IMR-90 (cell line): Measurements from ENCODE around the gene ARHGAP18. TPM values are rescaled to one million over a fixed set of nuclear protein-coding genes. Genes with fewer than 3 reads are reported as not detected.

ENCODE experiments used
- ATAC-seq: fragments of 200-7000 bp; cut with Tn5 transposase; 2 replicates; pipeline ENCODE4 v1.9.1; 2020; ENCODE audit warnings: low read depth, mild to moderate bottlenecking, moderate library complexity
- BruUV-seq: library from RNA; stranded (reverse); fragments of 400-500 nt; replicated peaks from 2 replicates; lab custom pipeline; 2021; lab: Mats Ljungman, UMichigan
- CTCF ChIA-PET: fragments of 300-600 bp; formaldehyde crosslinking; extraction: SDS; loops from one replicate; lab custom pipeline; 2021; ENCODE audit warnings: antibody characterized with exemption; lab: Yijun Ruan, JAX
- POLR2A ChIA-PET: fragments of 300-600 bp; sonication (Branson Sonifier 250); formaldehyde crosslinking; loops from one replicate; lab custom pipeline; 2022; ENCODE audit warnings: antibody characterized with exemption; ENCODE audit not compliant: unreplicated experiment; lab: Charles Lee
- DNase-seq: peaks from one replicate; pipeline ENCODE4 v3.0.0; 2013
- H2AFZ ChIP-seq: replicated peaks from 2 replicates; pipeline ENCODE3; 2013; ENCODE audit warnings: low read length, mild to moderate bottlenecking; ENCODE audit not compliant: poor library complexity
- H2AK5ac ChIP-seq: 2 replicates; pipeline ENCODE4 v1.6.1; 2013; ENCODE audit warnings: low read depth, low read length, inconsistent platforms
- H2AK9ac ChIP-seq: replicated peaks from 2 replicates; pipeline ENCODE3; 2013; ENCODE audit warnings: mild to moderate bottlenecking, low read depth, low read length, moderate library complexity; ENCODE audit not compliant: poor library complexity
- H2BK120ac ChIP-seq: 2 replicates; pipeline ENCODE4 v1.6.1; 2013; ENCODE audit warnings: low read depth, low read length, inconsistent platforms
- H2BK15ac ChIP-seq: 3 replicates; pipeline ENCODE4 v1.6.1; 2013; ENCODE audit warnings: low read depth, low read length, inconsistent platforms
- H2BK20ac ChIP-seq: 2 replicates; pipeline ENCODE4 v1.6.1; 2013; ENCODE audit warnings: low read depth, mild to moderate bottlenecking, inconsistent platforms, low read length, moderate library complexity
- H2BK5ac ChIP-seq: 2 replicates; pipeline ENCODE4 v1.6.1; 2013; ENCODE audit warnings: mild to moderate bottlenecking, low read depth, low read length, inconsistent platforms; ENCODE audit not compliant: poor library complexity, severe bottlenecking
- H3K14ac ChIP-seq: replicated peaks from 2 replicates; pipeline ENCODE4 v1.6.1; 2013; ENCODE audit warnings: low read depth, low read length, inconsistent platforms
- H3K18ac ChIP-seq: 2 replicates; pipeline ENCODE4 v1.6.1; 2013; ENCODE audit warnings: low read depth, low read length, control low read depth
- H3K23ac ChIP-seq: 2 replicates; pipeline ENCODE4 v1.6.1; 2013; ENCODE audit warnings: low read depth, low read length, inconsistent platforms
- H3K27ac ChIP-seq: 2 replicates; pipeline ENCODE4 v1.5.1; 2013; ENCODE audit warnings: mild to moderate bottlenecking, control low read depth, low read length; ENCODE audit not compliant: insufficient read depth
- H3K27me3 ChIP-seq: 2 replicates; pipeline ENCODE4 v1.6.1; 2013; ENCODE audit warnings: low read length; ENCODE audit not compliant: control insufficient read depth, insufficient read depth
- H3K36me3 ChIP-seq: 2 replicates; pipeline ENCODE4 v1.6.1; 2013; ENCODE audit warnings: low read length, mixed read lengths; ENCODE audit not compliant: control insufficient read depth, insufficient read depth
- H3K4ac ChIP-seq: 2 replicates; pipeline ENCODE4 v1.6.1; 2013; ENCODE audit warnings: low read depth, low read length, inconsistent platforms
- H3K4me1 ChIP-seq: 2 replicates; pipeline ENCODE4 v1.6.1; 2013; ENCODE audit warnings: low read length, mixed read lengths; ENCODE audit not compliant: control insufficient read depth, insufficient read depth
- H3K4me2 ChIP-seq: 2 replicates; pipeline ENCODE4 v1.6.1; 2013; ENCODE audit warnings: low read depth, mild to moderate bottlenecking, control low read depth, low read length, moderate library complexity
- H3K4me3 ChIP-seq: 2 replicates; pipeline ENCODE4 v1.5.1; 2013; ENCODE audit warnings: low read depth, mild to moderate bottlenecking, control low read depth, low read length, moderate library complexity; ENCODE audit not compliant: insufficient read depth
- H3K56ac ChIP-seq: 2 replicates; pipeline ENCODE4 v1.6.1; 2013; ENCODE audit warnings: low read length, inconsistent platforms; ENCODE audit not compliant: insufficient read depth; ENCODE audit errors: extremely low read depth
- H3K79me1 ChIP-seq, 2 experiments: 2 replicates each; pipeline ENCODE4 v1.6.1; 2013; ENCODE audit warnings: low read length in 2 of 2, inconsistent platforms in 1 of 2, low read depth in 1 of 2
- H3K9ac ChIP-seq: 2 replicates; pipeline ENCODE4 v1.6.1; 2013; ENCODE audit warnings: low read depth, low read length, control low read depth
- H3K9me1 ChIP-seq: 2 replicates; pipeline ENCODE4 v1.6.1; 2013; ENCODE audit warnings: low read length, inconsistent platforms; ENCODE audit not compliant: insufficient read depth
- H3K9me3 ChIP-seq: 2 replicates; pipeline ENCODE4 v1.6.1; 2013; ENCODE audit warnings: low read length; ENCODE audit not compliant: control insufficient read depth, insufficient read depth
- H4K20me1 ChIP-seq: 2 replicates; pipeline ENCODE4 v1.6.1; 2013; ENCODE audit warnings: low read length, inconsistent platforms; ENCODE audit not compliant: insufficient read depth
- H4K5ac ChIP-seq: 2 replicates; pipeline ENCODE4 v1.6.1; 2013; ENCODE audit warnings: mild to moderate bottlenecking, low read depth, low read length, control low read depth
- H4K8ac ChIP-seq, 2 experiments: 2 replicates each; pipeline ENCODE4 v1.6.1; 2013; ENCODE audit warnings: low read depth in 2 of 2, low read length in 2 of 2, control low read depth in 1 of 2, inconsistent platforms in 1 of 2
- H4K91ac ChIP-seq: 2 replicates; pipeline ENCODE4 v1.6.1; 2013; ENCODE audit warnings: low read depth, low read length, inconsistent platforms; ENCODE audit not compliant: insufficient read depth
- BHLHE40 ChIP-seq: fragments of 150-350 bp; IDR thresholded peaks from 2 replicates; pipeline ENCODE4 v1.6.1; 2016; ENCODE audit warnings: mild to moderate bottlenecking, low read depth, low read length
- CEBPB ChIP-seq: IDR thresholded peaks from 2 replicates; pipeline ENCODE4 v1.6.1; 2012; ENCODE audit warnings: low read depth, low read length, improper control_type of control experiment
- CTCF ChIP-seq: conservative IDR thresholded peaks from 2 replicates; pipeline ENCODE4 v1.5.1; 2012; ENCODE audit warnings: mild to moderate bottlenecking, low read depth, low read length, improper control_type of control experiment
- ELK1 ChIP-seq: fragments of 150-350 bp; IDR thresholded peaks from 2 replicates; pipeline ENCODE4 v1.6.1; 2016; ENCODE audit warnings: low read depth, mild to moderate bottlenecking, low read length, moderate library complexity, borderline replicate concordance
- FOS ChIP-seq: fragments of 150-350 bp; IDR thresholded peaks from 2 replicates; pipeline ENCODE4 v1.6.1; 2016; ENCODE audit warnings: low read depth, low read length
- MAFK ChIP-seq: IDR thresholded peaks from 2 replicates; pipeline ENCODE4 v1.6.1; 2012; ENCODE audit warnings: low read depth, low read length, improper control_type of control experiment
- MXI1 ChIP-seq: IDR thresholded peaks from 2 replicates; pipeline ENCODE4 v1.6.1; 2012; ENCODE audit warnings: low read depth, mild to moderate bottlenecking, low read length, moderate library complexity, borderline replicate concordance
- NFE2L2 ChIP-seq: fragments of 150-350 bp; IDR thresholded peaks from 2 replicates; pipeline ENCODE4 v1.6.1; 2016; ENCODE audit warnings: low read depth, mild to moderate bottlenecking, low read length
- POLR2A ChIP-seq: IDR thresholded peaks from 2 replicates; pipeline ENCODE4 v1.6.1; 2012; ENCODE audit warnings: mild to moderate bottlenecking, low read depth, low read length
- RAD21 ChIP-seq: IDR thresholded peaks from 2 replicates; pipeline ENCODE4 v1.6.1; 2012; ENCODE audit warnings: low read length, improper control_type of control experiment
- RCOR1 ChIP-seq: IDR thresholded peaks from 2 replicates; pipeline ENCODE4 v1.6.1; 2012; ENCODE audit warnings: mild to moderate bottlenecking, low read length, improper control_type of control experiment; ENCODE audit not compliant: insufficient replicate concordance
- RFX5 ChIP-seq: IDR thresholded peaks from 2 replicates; pipeline ENCODE4 v1.8.0; 2012; ENCODE audit warnings: low read depth, mild to moderate bottlenecking, low read length, moderate library complexity
- SMC3 ChIP-seq: fragments of 150-350 bp; IDR thresholded peaks from 2 replicates; pipeline ENCODE4 v1.6.1; 2016; ENCODE audit warnings: low read depth, mild to moderate bottlenecking, antibody characterized with exemption, low read length, moderate library complexity
- WGBS, 2 experiments: methylation state at CpG; one replicate each; pipeline versions ENCODE4 v1.1.5 to v1.1.7; 2013; ENCODE audit warnings: missing lambda C conversion rate in 2 of 2; ENCODE audit not compliant: insufficient read length in 1 of 2; ENCODE audit errors: extremely low coverage in 2 of 2; 5-methylcytosine and 5-hydroxymethylcytosine counted together
- dilution Hi-C: fragments of 300-500 bp; cut with HindIII; formaldehyde crosslinking; loops from one replicate; pipeline ENCODE4 v1.14.3; 2018; ENCODE audit warnings: low sequenced_read_pairs; ENCODE audit not compliant: unreplicated experiment
- in situ Hi-C: fragments of 300-500 bp; cut with MboI; formaldehyde crosslinking; loops from 3 replicates; pipeline ENCODE4 v1.14.3; 2019; ENCODE audit warnings: low sequenced_read_pairs, inconsistent platforms, mixed read lengths
- intact Hi-C: fragments of 100-400 bp; cut with micrococcal nuclease; formaldehyde crosslinking; loops from 2 replicates; pipeline ENCODE4 v1.10.0; 2022
- polyA plus RNA-seq, 3 experiments: library from polyadenylated mRNA; depleted of rRNA; stranded (reverse); fragments of >200 nt; gene quantifications; 2 replicates each; pipeline ENCODE4 v1.2.3, GENCODE V29; 2012; ENCODE audit warnings: low replicate concordance in 1 of 3
- total RNA-seq: library from RNA; depleted of rRNA; stranded (reverse); fragments of >200 nt; gene quantifications from 2 replicates; pipeline ENCODE4 v1.2.3, GENCODE V29; 2012

Gene ARHGAP18
- total and polyA plus RNA-seq, 2 of the 4 experiments (the other 2 are of a cell fraction): 6.2 to 17.0 TPM

GRCh38 chr6:129740013-129740412, 30.0 kb upstream of the ARHGAP18 start:
- no peak overlapping the region for H2BK5ac ChIP-seq
- ChIA-PET CTCF (no interaction called here), POLR2A (no interaction called here)
- in situ Hi-C loops (loop anchor here (10.0 kb wide), 1 partner anchor 125 kb away; no protein-coding TSS in a partner anchor), intact Hi-C loops (no loop called here), dilution Hi-C loops (no loop called here)
- no peak overlapping the region for H3K9ac ChIP-seq
- no peak overlapping the region for H3K4me3 ChIP-seq
- H2AK5ac ChIP-seq: no peak overlapping the region
- no peak overlapping the region for H4K8ac ChIP-seq
- no peaks in the 10 kb centered on the region for H3K36me3 ChIP-seq
- no peak overlapping the region for H2BK20ac ChIP-seq
- no peak overlapping the region for H3K56ac ChIP-seq
- H4K91ac ChIP-seq: no peak overlapping the region
- no peak overlapping the region for H4K5ac ChIP-seq
- H3K4me2 ChIP-seq: no peak overlapping the region
- DNase-seq: no peak
- no peaks in the 10 kb centered on the region for H3K79me1 ChIP-seq
- no peak overlapping the region for H3K4ac ChIP-seq
- no peaks in the 10 kb centered on the region for H3K9me1 ChIP-seq
- H3K27ac ChIP-seq: no peak overlapping the region
- H3K4me1 ChIP-seq: peaks cover 3% of the 10 kb centered on the region; the same call in 1 of the 2 replicates
- no peak overlapping the region for H2AFZ ChIP-seq
- H3K18ac ChIP-seq: no peak overlapping the region
- no CpG with 5 or more reads among the region's 1 CpG for WGBS, 2 experiments
- no peak overlapping the region for H2BK15ac ChIP-seq
- H3K27me3 ChIP-seq: no peaks in the 10 kb centered on the region
- no peak overlapping the region for H3K14ac ChIP-seq
- ATAC-seq: no peak
- TF ChIP-seq FOS (no peak), MXI1 (no peak), RFX5 (no peak), CTCF (no peak), CEBPB (no peak), ELK1 (no peak), BHLHE40 (no peak), NFE2L2 (no peak), MAFK (no peak), POLR2A (no peak), SMC3 (no peak), RAD21 (no peak), RCOR1 (no peak)
- no peaks in the 10 kb centered on the region for H3K9me3 ChIP-seq
- H3K23ac ChIP-seq: no peak overlapping the region
- no peaks in the 10 kb centered on the region for H4K20me1 ChIP-seq
- BruUV-seq: no TSS peak
- H2BK120ac ChIP-seq: no peak overlapping the region
- no peak overlapping the region for H2AK9ac ChIP-seq
